ENCODE measurements around the gene SCRT2. TPM values are rescaled to one million over a fixed set of nuclear protein-coding genes. Genes with fewer than 3 reads are reported as not detected.

SCRT2 gene
- not detected in 2 replicates for total RNA-seq

GRCh38 chr20:675453-676314 is at the start of gene SCRT2:
TSS of gene SCRT2 (minus strand) at chr20:675802. CDS start at chr20:675601, 201 bp downstream.

GRCh38 chr20:653110-653589 is 22.5 kb downstream of the SCRT2 start, which contains the start of gene SRXN1:
TSS of gene SRXN1 (minus strand) at chr20:653200. CDS start at chr20:653185, 15 bp downstream.

Other genes starting within 250 kb of the SCRT2 start
- 30.8 and 50.0 TPM in 2 replicates for gene TBC1D20, start 213.3 kb downstream of the SCRT2 start, total RNA-seq
- gene CSNK2A1, start 132.0 kb downstream of the SCRT2 start, total RNA-seq = 299 and 302 TPM in 2 replicates
- not detected in 2 replicates for gene TCF15, start 65.5 kb downstream of the SCRT2 start, total RNA-seq
- gene SRXN1, start 22.6 kb downstream of the SCRT2 start, total RNA-seq = 90.8 and 111 TPM in 2 replicates
- 0.34 and 3.5 TPM in 2 replicates for gene SLC52A3, start 92.7 kb upstream of the SCRT2 start, total RNA-seq
- gene FAM110A, start 157.9 kb upstream of the SCRT2 start, total RNA-seq = 7.9 and 10.3 TPM in 2 replicates
- not detected in 2 replicates for gene ANGPT4, start 240.5 kb upstream of the SCRT2 start, total RNA-seq

Data from nasal cavity respiratory epithelium epithelial cell of viscerocranial mucosa (primary cell).